Mesendoderm (in vitro differentiated cells): ENCODE results near the gene MEF2C.

ENCODE experiments used
- DNase-seq: peaks from one replicate; pipeline ENCODE4 v3.0.0; 2013
- H2AK5ac ChIP-seq: 2 replicates; pipeline ENCODE4 v1.6.1; 2013; ENCODE audit warnings: low read length, inconsistent platforms
- H2BK120ac ChIP-seq: 2 replicates; pipeline ENCODE4 v1.6.1; 2013; ENCODE audit warnings: low read depth, mild to moderate bottlenecking, low read length, moderate library complexity, mixed read lengths
- H2BK15ac ChIP-seq: replicated peaks from 2 replicates; pipeline ENCODE4 v1.6.1; 2013; ENCODE audit warnings: low read depth, mild to moderate bottlenecking, moderate library complexity
- H2BK5ac ChIP-seq: 2 replicates; pipeline ENCODE4 v1.6.1; 2013; ENCODE audit warnings: low read length, inconsistent platforms
- H3K18ac ChIP-seq: 2 replicates; pipeline ENCODE4 v1.6.1; 2013; ENCODE audit warnings: mild to moderate bottlenecking, low read length, mixed read lengths
- H3K23ac ChIP-seq: one replicate; pipeline ENCODE4 v1.6.1; 2013; ENCODE audit warnings: low read length
- H3K27ac ChIP-seq: 2 replicates; pipeline ENCODE4 v1.5.1; 2013; ENCODE audit warnings: low read depth, mild to moderate bottlenecking, inconsistent platforms, low read length, moderate library complexity
- H3K27me3 ChIP-seq: 2 replicates; pipeline ENCODE4 v1.6.1; 2013; ENCODE audit warnings: low read length, control low read depth, mild to moderate bottlenecking, inconsistent platforms; ENCODE audit not compliant: insufficient read depth, poor library complexity
- H3K36me3 ChIP-seq: 2 replicates; pipeline ENCODE4 v1.6.1; 2013; ENCODE audit warnings: low read length, inconsistent platforms; ENCODE audit not compliant: control insufficient read depth, insufficient read depth
- H3K4ac ChIP-seq: one replicate; pipeline ENCODE4 v1.6.1; 2013; ENCODE audit warnings: low read depth, mild to moderate bottlenecking, low read length, moderate library complexity
- H3K4me1 ChIP-seq: 2 replicates; pipeline ENCODE4 v1.6.1; 2013; ENCODE audit warnings: low read depth, low read length, inconsistent platforms; ENCODE audit not compliant: control insufficient read depth
- H3K4me2 ChIP-seq: 2 replicates; pipeline ENCODE4 v1.6.1; 2013; ENCODE audit warnings: low read length
- H3K4me3 ChIP-seq: 2 replicates; pipeline ENCODE4 v1.5.1; 2013; ENCODE audit warnings: mild to moderate bottlenecking, low read length
- H3K56ac ChIP-seq: one replicate; pipeline ENCODE4 v1.6.1; 2013; ENCODE audit warnings: low read length
- H3K79me1 ChIP-seq: 2 replicates; pipeline ENCODE4 v1.6.1; 2013; ENCODE audit warnings: low read length, inconsistent platforms
- H3K79me2 ChIP-seq: 2 replicates; pipeline ENCODE4 v1.6.1; 2013; ENCODE audit warnings: mild to moderate bottlenecking, low read length; ENCODE audit not compliant: control insufficient read depth, insufficient read depth
- H3K9ac ChIP-seq: 2 replicates; pipeline ENCODE4 v1.6.1; 2013; ENCODE audit warnings: low read length, inconsistent platforms
- H4K5ac ChIP-seq: one replicate; pipeline ENCODE4 v1.6.1; 2013; ENCODE audit warnings: low read length
- H4K8ac ChIP-seq: one replicate; pipeline ENCODE4 v1.6.1; 2013; ENCODE audit warnings: low read depth, mild to moderate bottlenecking, control low read depth, low read length, moderate library complexity
- WGBS: extraction: QIAGEN DNeasy Blood & Tissue Kit; methylation state at CpG from one replicate; pipeline ENCODE4 v1.1.7; 2013; ENCODE audit warnings: low lambda C conversion rate, missing lambda C conversion rate; ENCODE audit not compliant: insufficient coverage; ENCODE audit errors: extremely low coverage; 5-methylcytosine and 5-hydroxymethylcytosine counted together

MEF2C gene

DNA sequence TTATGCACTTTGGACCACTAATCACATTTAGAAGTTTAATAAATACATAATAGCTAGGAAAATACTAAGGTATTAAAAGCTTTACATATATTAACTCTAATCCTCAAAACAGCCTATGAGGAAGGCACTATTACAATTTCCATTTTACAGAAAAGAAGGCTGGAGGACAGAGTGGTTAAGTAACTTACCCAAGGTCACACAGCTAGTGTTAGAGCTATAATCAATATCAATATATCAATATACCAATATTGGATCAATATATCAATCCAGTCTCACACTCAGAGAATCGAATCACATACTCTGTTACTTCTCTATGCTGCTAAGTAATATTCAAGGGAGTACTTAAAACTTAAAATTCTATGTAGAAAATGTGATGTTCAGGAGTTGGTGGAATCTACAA lies 45.2 kb downstream of the MEF2C start:
- DNase-seq: no peak
- no CpG with 5 or more reads among the region's 1 CpG for WGBS
- Histone ChIP-seq H2AK5ac (no peak overlapping the region), H2BK15ac (no peak overlapping the region), H3K56ac (no peak overlapping the region), H3K4me1 (no peaks in the 10 kb centered on the region), H2BK120ac (no peak overlapping the region), H3K27me3 (no peaks in the 10 kb centered on the region), H3K4me2 (no peak overlapping the region), H4K8ac (no peak overlapping the region), H2BK5ac (no peak overlapping the region), H3K4me3 (no peak overlapping the region), H3K18ac (no peak overlapping the region), H3K9ac (no peak overlapping the region), H3K27ac (no peak overlapping the region), H3K4ac (no peak overlapping the region), H3K79me2 (no peaks in the 10 kb centered on the region), H4K5ac (no peak overlapping the region), H3K23ac (no peak overlapping the region), H3K79me1 (no peaks in the 10 kb centered on the region), H3K36me3 (no peaks in the 10 kb centered on the region)

DNA sequence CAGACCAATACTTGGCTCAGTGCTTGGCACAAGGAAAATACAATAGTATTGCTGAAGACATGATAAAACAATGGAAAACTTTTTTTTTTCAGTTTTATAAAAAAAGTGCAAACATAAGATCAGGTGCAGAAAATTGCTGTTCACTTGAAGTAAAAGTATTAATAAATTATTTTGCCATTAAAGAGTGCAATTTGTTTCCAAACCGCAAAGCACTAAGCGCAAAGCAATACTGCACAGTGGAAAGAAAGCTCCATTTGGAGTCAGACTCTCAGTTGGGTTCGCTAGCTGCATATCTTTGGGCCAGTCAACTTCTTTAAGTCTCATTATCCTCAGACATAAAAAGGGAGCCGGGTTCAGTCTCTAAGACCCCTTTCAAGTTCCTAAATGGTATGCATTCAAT lies 45.8 kb downstream of the MEF2C start:
- no peak overlapping the region for H3K4me3 ChIP-seq
- H3K9ac ChIP-seq: no peak overlapping the region
- H3K4me2 ChIP-seq: no peak overlapping the region
- H4K8ac ChIP-seq: no peak overlapping the region
- no peak overlapping the region for H2BK5ac ChIP-seq
- DNase-seq: no peak
- no peaks in the 10 kb centered on the region for H3K79me2 ChIP-seq
- no peak overlapping the region for H3K27ac ChIP-seq
- no peaks in the 10 kb centered on the region for H3K4me1 ChIP-seq
- no peaks in the 10 kb centered on the region for H3K79me1 ChIP-seq
- no peak overlapping the region for H2BK120ac ChIP-seq
- H2AK5ac ChIP-seq: no peak overlapping the region
- H3K27me3 ChIP-seq: no peaks in the 10 kb centered on the region
- WGBS: no CpG with 5 or more reads among the region's 4 CpGs
- H3K18ac ChIP-seq: no peak overlapping the region
- H3K56ac ChIP-seq: no peak overlapping the region
- no peak overlapping the region for H3K4ac ChIP-seq
- no peak overlapping the region for H4K5ac ChIP-seq
- no peak overlapping the region for H3K23ac ChIP-seq
- no peak overlapping the region for H2BK15ac ChIP-seq
- H3K36me3 ChIP-seq: no peaks in the 10 kb centered on the region

DNA sequence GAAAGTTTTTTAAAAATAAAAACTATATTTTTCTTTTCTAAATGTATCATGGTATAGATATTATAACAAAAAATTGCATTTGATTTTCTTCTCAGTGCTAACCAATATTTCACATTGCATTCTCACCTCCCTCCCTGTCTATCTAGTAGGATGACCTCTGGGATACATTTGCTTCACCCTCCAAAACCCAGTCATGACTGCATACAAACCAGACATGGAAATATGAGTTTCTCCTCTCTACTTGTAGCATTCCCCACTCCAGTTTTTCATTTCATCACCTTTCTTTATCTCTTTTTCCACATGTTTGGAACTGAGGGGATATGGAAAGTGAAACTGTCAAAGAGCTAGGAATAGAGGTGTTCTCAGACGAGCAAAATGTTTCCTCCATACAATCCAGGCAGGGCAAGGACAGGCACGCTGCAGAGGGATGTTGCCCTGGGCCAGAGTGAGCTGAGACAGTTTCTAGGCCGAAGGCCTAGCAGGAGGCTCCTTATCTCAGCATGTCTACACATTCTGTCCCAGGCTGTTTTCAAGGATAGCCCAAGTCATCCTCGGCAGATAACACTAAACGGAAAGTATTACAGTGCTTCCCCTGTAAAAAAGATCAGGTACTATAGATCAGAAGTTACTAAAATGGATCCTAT lies 46.7 kb downstream of the MEF2C start:
- H3K23ac ChIP-seq: no peak overlapping the region
- H2BK5ac ChIP-seq: no peak overlapping the region
- H2AK5ac ChIP-seq: no peak overlapping the region
- no peak overlapping the region for H3K4me2 ChIP-seq
- WGBS: no CpG with 5 or more reads among the region's 5 CpGs
- no peaks in the 10 kb centered on the region for H3K4me1 ChIP-seq
- H3K4me3 ChIP-seq: no peak overlapping the region
- no peak overlapping the region for H2BK15ac ChIP-seq
- H3K4ac ChIP-seq: no peak overlapping the region
- H2BK120ac ChIP-seq: no peak overlapping the region
- no peaks in the 10 kb centered on the region for H3K79me2 ChIP-seq
- no peak overlapping the region for H3K18ac ChIP-seq
- no peaks in the 10 kb centered on the region for H3K27me3 ChIP-seq
- H3K56ac ChIP-seq: no peak overlapping the region
- peak; percentile 77 for DNase-seq
- no peak overlapping the region for H4K5ac ChIP-seq
- H3K36me3 ChIP-seq: no peaks in the 10 kb centered on the region
- H3K79me1 ChIP-seq: no peaks in the 10 kb centered on the region
- no peak overlapping the region for H4K8ac ChIP-seq
- no peak overlapping the region for H3K27ac ChIP-seq
- no peak overlapping the region for H3K9ac ChIP-seq

DNA sequence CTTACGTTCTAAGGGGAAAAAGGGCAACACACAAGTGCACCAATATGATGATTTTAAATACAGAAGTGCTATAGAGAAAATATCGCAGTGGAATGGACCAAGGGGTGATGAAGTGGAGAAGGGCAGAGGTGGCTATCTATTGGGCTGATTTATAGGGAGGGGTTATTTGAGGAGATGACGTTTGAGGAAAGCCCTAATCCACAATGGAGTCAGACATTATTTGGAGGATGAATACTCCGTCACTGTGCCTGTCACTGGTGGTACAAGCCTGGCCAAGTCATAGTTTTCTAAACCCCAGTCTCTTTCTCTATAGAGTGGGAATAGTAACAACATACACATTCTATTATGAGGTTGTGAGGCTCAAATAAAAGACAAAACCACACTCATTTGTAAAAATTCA lies 48.5 kb downstream of the MEF2C start:
- Histone ChIP-seq H2BK120ac (no peak overlapping the region), H4K5ac (no peak overlapping the region), H3K79me2 (no peaks in the 10 kb centered on the region), H3K18ac (no peak overlapping the region), H3K9ac (no peak overlapping the region), H3K4me3 (no peak overlapping the region), H3K4me1 (no peaks in the 10 kb centered on the region), H3K79me1 (no peaks in the 10 kb centered on the region), H3K27ac (no peak overlapping the region), H2AK5ac (no peak overlapping the region), H3K23ac (no peak overlapping the region), H3K4ac (no peak overlapping the region), H3K56ac (no peak overlapping the region), H2BK5ac (no peak overlapping the region), H4K8ac (no peak overlapping the region), H3K36me3 (no peaks in the 10 kb centered on the region), H3K4me2 (no peak overlapping the region), H3K27me3 (no peaks in the 10 kb centered on the region), H2BK15ac (no peak overlapping the region)
- no peak for DNase-seq
- no CpG with 5 or more reads among the region's 4 CpGs for WGBS

DNA sequence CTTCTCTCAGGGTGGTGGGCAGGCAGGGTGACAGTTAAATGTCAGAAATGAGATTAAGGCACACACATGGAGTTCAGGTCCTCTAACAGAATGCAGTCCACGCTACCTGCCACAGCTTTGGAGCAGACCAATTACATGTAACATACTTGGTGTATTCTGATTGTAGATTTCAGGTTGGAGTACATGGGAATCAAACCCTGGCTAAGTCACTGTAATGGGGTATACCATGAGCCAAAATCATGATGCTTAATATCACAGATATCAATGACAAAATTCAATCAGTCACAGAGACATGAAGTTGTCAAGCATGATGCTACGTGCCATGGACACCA lies 48.9 kb downstream of the MEF2C start:
- no peaks in the 10 kb centered on the region for H3K36me3 ChIP-seq
- no peak overlapping the region for H3K4ac ChIP-seq
- H3K79me1 ChIP-seq: no peaks in the 10 kb centered on the region
- no peak overlapping the region for H3K9ac ChIP-seq
- no peaks in the 10 kb centered on the region for H3K4me1 ChIP-seq
- DNase-seq: no peak
- no peak overlapping the region for H3K56ac ChIP-seq
- H4K5ac ChIP-seq: no peak overlapping the region
- no peaks in the 10 kb centered on the region for H3K79me2 ChIP-seq
- no peak overlapping the region for H4K8ac ChIP-seq
- no peak overlapping the region for H2BK120ac ChIP-seq
- no peak overlapping the region for H2BK15ac ChIP-seq
- no CpG with 5 or more reads among the region's 2 CpGs for WGBS
- no peak overlapping the region for H2AK5ac ChIP-seq
- no peak overlapping the region for H3K23ac ChIP-seq
- H3K27ac ChIP-seq: no peak overlapping the region
- no peak overlapping the region for H2BK5ac ChIP-seq
- no peak overlapping the region for H3K4me2 ChIP-seq
- H3K18ac ChIP-seq: no peak overlapping the region
- H3K4me3 ChIP-seq: no peak overlapping the region
- no peaks in the 10 kb centered on the region for H3K27me3 ChIP-seq

DNA sequence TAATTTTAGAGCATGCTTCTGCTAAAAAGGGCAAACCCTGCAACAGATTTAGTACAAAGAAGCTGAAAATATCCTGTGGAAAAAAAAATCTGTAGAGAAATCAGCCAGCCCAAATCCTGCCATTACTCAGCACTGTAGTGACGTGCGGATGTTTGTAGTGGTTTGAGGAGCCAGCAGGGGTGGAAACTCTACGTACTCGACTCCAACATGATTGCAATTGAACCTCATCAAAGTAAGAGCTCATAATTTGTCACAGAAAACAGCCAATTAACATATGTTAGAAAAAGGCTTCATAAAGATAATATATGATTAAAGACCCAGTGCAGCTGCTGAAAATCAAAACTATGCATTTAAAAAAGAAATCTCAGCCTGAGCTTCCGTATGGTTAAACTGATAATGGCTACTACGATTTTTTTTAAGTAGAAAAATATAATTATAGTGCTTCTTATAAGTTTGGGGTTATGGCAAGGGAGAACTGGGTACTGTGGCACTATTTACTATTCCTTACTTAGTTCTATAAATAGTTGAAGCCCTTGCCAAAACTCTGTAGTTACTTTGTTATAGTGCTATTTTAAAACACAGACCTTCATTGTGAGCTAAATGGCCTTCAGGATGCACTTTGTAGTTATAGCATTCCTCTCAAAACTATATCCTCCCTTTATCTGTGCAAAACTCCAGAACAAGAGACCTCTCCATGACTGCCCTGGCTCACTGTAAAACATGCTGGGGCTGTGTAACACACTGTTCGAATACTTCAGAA lies 49.4 kb downstream of the MEF2C start:
- DNase-seq: peak; percentile 12
- H2BK5ac ChIP-seq: no peak overlapping the region
- no peak overlapping the region for H3K56ac ChIP-seq
- WGBS: no CpG with 5 or more reads among the region's 7 CpGs
- H3K4me3 ChIP-seq: no peak overlapping the region
- no peaks in the 10 kb centered on the region for H3K4me1 ChIP-seq
- no peaks in the 10 kb centered on the region for H3K27me3 ChIP-seq
- H3K4me2 ChIP-seq: no peak overlapping the region
- no peaks in the 10 kb centered on the region for H3K79me1 ChIP-seq
- H3K18ac ChIP-seq: no peak overlapping the region
- H3K4ac ChIP-seq: no peak overlapping the region
- H2BK15ac ChIP-seq: no peak overlapping the region
- no peak overlapping the region for H4K5ac ChIP-seq
- H3K27ac ChIP-seq: no peak overlapping the region
- no peak overlapping the region for H2AK5ac ChIP-seq
- H3K36me3 ChIP-seq: no peaks in the 10 kb centered on the region
- H3K23ac ChIP-seq: no peak overlapping the region
- no peak overlapping the region for H2BK120ac ChIP-seq
- H4K8ac ChIP-seq: no peak overlapping the region
- no peak overlapping the region for H3K9ac ChIP-seq
- no peaks in the 10 kb centered on the region for H3K79me2 ChIP-seq
